HFFc6 (cell line): Measurements from ENCODE around the gene CNTFR. TPM values are rescaled to one million over a fixed set of nuclear protein-coding genes. Genes with fewer than 3 reads are reported as not detected.

Experiments
- DNase-seq: peaks from one replicate; pipeline ENCODE4 v3.0.0-alpha.2; 2018
- H3K27ac Mint-ChIP-seq: 2 replicates; pipeline ENCODE4 v1.8.0; 2020; ENCODE audit warnings: mild to moderate bottlenecking, mixed read lengths
- H3K27me3 Mint-ChIP-seq: 2 replicates; pipeline ENCODE4 v1.8.0; 2021; ENCODE audit warnings: mild to moderate bottlenecking, moderate library complexity, mixed read lengths; ENCODE audit not compliant: insufficient read depth
- H3K36me3 Mint-ChIP-seq: 2 replicates; pipeline ENCODE4 v1.8.0; 2021; ENCODE audit warnings: low read depth, mixed read lengths
- H3K4me1 Mint-ChIP-seq: 2 replicates; pipeline ENCODE4 v1.8.0; 2020; ENCODE audit warnings: low read depth, mixed read lengths
- H3K4me3 Mint-ChIP-seq: 2 replicates; pipeline ENCODE4 v1.8.0; 2020; ENCODE audit warnings: mild to moderate bottlenecking, moderate library complexity, mixed read lengths
- H3K9me3 Mint-ChIP-seq: 2 replicates; pipeline ENCODE4 v1.8.0; 2020; ENCODE audit warnings: mild to moderate bottlenecking, mixed read lengths
- total RNA-seq, 6 experiments: library from RNA; stranded (reverse); fragmentation: NEBNext Ultra II Directional; extraction: Animal tissue kit (Norgen Biotek cat#: 25700); gene quantifications; 2 replicates in 1 of 6; 3 replicates in 5 of 6; pipeline ENCODE4 v1.2.3, GENCODE V29; 2021
- TF ChIP-seq, protein P1 (sequence below): fragments of 200-600 bp; sonication (generic); IDR thresholded peaks from 2 replicates; pipeline ENCODE4 v1.5.0; 2021; ENCODE audit warnings: antibody characterized with exemption, mild to moderate bottlenecking

CNTFR gene
- total RNA-seq, 6 experiments from 2014 or later = not detected

- Mint-ChIP-seq H3K4me3 (peak overlapping the region; percentile 71), H3K27ac (no peak overlapping the region), H3K36me3 (no peaks in the 10 kb centered on the region), H3K9me3 (no peaks in the 10 kb centered on the region), H3K4me1 (peaks cover 5% of the 10 kb centered on the region), H3K27me3 (peaks cover 24% of the 10 kb centered on the region)
- DNase-seq = no peak
- TF ChIP-seq, protein P1, sequence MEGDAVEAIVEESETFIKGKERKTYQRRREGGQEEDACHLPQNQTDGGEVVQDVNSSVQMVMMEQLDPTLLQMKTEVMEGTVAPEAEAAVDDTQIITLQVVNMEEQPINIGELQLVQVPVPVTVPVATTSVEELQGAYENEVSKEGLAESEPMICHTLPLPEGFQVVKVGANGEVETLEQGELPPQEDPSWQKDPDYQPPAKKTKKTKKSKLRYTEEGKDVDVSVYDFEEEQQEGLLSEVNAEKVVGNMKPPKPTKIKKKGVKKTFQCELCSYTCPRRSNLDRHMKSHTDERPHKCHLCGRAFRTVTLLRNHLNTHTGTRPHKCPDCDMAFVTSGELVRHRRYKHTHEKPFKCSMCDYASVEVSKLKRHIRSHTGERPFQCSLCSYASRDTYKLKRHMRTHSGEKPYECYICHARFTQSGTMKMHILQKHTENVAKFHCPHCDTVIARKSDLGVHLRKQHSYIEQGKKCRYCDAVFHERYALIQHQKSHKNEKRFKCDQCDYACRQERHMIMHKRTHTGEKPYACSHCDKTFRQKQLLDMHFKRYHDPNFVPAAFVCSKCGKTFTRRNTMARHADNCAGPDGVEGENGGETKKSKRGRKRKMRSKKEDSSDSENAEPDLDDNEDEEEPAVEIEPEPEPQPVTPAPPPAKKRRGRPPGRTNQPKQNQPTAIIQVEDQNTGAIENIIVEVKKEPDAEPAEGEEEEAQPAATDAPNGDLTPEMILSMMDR = no peak
These were observed 67.2 kb downstream of the CNTFR start for GRCh38 chr9:34522091-34522887.

DNA sequence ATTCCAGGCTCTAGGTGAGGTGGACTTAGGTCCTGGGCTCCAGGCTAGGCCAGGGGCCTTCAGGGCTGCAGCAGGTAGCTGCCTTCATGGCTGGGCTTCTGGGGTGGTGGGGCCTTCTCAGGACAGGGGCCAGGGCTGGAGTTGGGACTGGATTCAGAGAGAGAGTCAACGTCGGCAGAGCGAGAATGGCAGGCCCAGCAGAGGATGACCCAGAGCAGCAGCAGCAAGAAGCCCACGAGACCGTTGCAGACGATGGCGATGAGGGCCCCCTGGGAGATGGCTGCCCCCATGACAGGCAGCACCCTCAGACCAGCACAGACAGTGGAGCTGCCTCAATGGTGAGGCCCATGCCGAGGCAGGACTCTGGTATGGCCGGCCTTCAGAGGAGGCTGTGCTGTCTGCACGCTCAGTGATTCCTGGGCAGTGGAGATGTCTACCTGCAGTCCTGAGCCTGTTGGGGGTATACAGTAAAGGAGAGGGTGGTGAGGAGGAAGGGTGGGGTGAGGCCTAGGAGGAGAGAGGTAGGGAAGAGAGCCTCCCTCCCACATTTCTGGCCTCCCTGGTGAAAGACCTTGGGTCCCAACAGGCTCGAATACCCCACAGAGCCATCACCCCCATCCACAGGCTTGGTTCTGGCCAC, 68.0 kb downstream of the CNTFR start:
- Mint-ChIP-seq H3K27ac (no peak overlapping the region), H3K27me3 (peaks cover 31% of the 10 kb centered on the region), H3K4me1 (peaks cover 5% of the 10 kb centered on the region), H3K36me3 (no peaks in the 10 kb centered on the region), H3K9me3 (no peaks in the 10 kb centered on the region), H3K4me3 (no peak overlapping the region)
- no peak for DNase-seq
- TF ChIP-seq, protein P1 = no peak

GRCh38 chr9:34520505-34521385, 68.8 kb downstream of the CNTFR start:
- DNase-seq = no peak
- H3K4me3 Mint-ChIP-seq = no peak overlapping the region

DNA sequence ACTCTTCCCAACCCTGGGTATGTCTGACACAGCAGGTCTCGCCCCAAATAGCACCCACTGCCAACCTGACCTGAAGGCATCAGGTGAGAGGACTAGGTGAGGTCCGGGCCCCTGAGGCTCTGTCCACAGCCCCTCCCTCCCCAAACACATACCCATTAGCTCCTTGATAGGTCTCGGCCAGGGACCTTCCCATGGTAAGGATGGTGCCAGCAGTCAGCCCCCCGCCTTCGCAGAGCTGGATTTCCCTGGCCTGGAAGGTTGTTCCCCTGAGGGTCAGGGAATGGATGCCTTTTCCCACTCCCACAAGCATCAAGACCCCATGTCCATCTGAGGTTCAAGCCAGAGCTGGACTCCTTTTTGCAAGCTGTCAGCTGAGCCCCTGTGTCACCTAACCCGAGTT, 69.4 kb downstream of the CNTFR start:
- TF ChIP-seq, protein P1 = no peak
- Mint-ChIP-seq H3K9me3 (no peaks in the 10 kb centered on the region), H3K27me3 (peaks cover 40% of the 10 kb centered on the region)

More at GRCh38 chr9:34520505-34521385, 68.8 kb downstream of the CNTFR start:
- no peak overlapping the region for H3K27ac Mint-ChIP-seq
- peaks cover 38% of the 10 kb centered on the region for H3K27me3 Mint-ChIP-seq
- H3K4me1 Mint-ChIP-seq = peaks cover 5% of the 10 kb centered on the region
- TF ChIP-seq, protein P1 = no peak
- no peaks in the 10 kb centered on the region for H3K9me3 Mint-ChIP-seq
- H3K36me3 Mint-ChIP-seq = no peaks in the 10 kb centered on the region

GRCh38 chr9:34519321-34520020, 70.1 kb downstream of the CNTFR start:
- Mint-ChIP-seq H3K4me1 (peaks cover 5% of the 10 kb centered on the region), H3K9me3 (no peaks in the 10 kb centered on the region), H3K4me3 (no peak overlapping the region), H3K36me3 (no peaks in the 10 kb centered on the region), H3K27ac (no peak overlapping the region), H3K27me3 (peaks cover 45% of the 10 kb centered on the region)
- no peak for DNase-seq
- TF ChIP-seq, protein P1 = no peak

More for the DNA sequence above, 69.4 kb downstream of the CNTFR start:
- peaks cover 5% of the 10 kb centered on the region for H3K4me1 Mint-ChIP-seq
- no peaks in the 10 kb centered on the region for H3K36me3 Mint-ChIP-seq
- DNase-seq = no peak
- no peak overlapping the region for H3K27ac Mint-ChIP-seq
- no peak overlapping the region for H3K4me3 Mint-ChIP-seq
